ENCODE measurements around the gene MTHFD1L. TPM values are rescaled to one million over a fixed set of nuclear protein-coding genes. Genes with fewer than 3 reads are reported as not detected.

MTHFD1L gene
- total and polyA plus RNA-seq, 2 of the 4 experiments (the other 2 are of a cell fraction): 43.5 to 53.2 TPM

DNA sequence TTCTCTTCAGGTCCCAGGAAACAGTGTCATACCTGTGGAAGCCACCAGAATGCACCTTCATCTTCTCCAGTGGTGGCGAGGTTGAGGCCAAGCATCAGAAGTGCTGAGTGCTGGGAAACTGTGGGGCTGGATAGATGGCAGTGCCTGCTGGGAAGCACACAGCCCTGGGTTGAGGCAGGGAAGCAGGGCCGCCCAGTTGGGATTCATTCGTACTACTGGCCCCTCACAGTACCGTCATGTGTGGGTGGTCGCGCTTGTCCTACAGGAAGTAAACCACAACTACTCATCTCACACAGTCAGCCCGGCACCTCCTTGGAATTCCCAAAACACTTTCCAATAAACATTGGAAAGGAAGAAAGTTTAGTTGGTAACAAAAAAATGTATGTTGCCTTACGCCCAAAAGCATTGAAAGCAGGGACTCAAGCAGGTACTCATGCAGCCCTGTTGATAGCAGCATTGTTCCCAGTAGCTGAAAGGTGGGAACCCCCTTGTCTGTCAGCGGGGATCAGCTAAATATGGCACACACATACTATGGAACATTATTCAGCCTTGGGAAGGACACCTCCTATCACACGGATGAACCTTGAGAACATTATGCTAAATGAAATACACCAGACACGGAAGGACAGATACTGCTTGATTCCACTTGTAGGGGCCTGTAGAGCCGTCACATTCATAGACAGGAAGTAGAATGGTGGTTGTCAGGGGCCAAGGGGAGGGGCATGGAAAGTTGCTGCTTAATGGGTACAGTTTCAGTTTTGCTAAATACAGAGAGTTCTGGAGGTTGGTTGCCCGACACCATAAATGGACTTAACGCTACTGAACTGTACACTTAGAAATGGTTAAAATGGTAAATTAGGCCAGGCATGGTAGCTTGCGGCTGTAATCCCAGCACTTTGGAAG lies 162.7 kb downstream of the MTHFD1L start:
- no peak overlapping the region for H3K18ac ChIP-seq (ENCODE audit: low read depth, low read length)
- dilution Hi-C loops (cut with HindIII; ENCODE audit: low sequenced_read_pairs, unreplicated experiment) (no loop called here), intact Hi-C loops (cut with micrococcal nuclease) (no loop called here), in situ Hi-C loops (cut with MboI; ENCODE audit: low sequenced_read_pairs) (no loop called here)
- no peak for DNase-seq
- H2BK120ac ChIP-seq (ENCODE audit: low read depth, low read length): no peak overlapping the region
- H3K4me1 ChIP-seq (ENCODE audit: control insufficient read depth, insufficient read depth, low read length): peaks cover 2% of the 10 kb centered on the region
- CTCF ChIA-PET: interaction anchor here (0.7 to 5.1 kb wide), 2 partner anchors 9 to 15 kb away, joined by 3 to 27 read pairs; no protein-coding TSS in a partner anchor
- peaks cover 41% of the 10 kb centered on the region for H3K36me3 ChIP-seq (ENCODE audit: control insufficient read depth, insufficient read depth, low read length)
- peaks cover 3% of the 10 kb centered on the region; the same call in 1 of the 2 replicates for H3K9me1 ChIP-seq (ENCODE audit: insufficient read depth, low read length)
- no TSS peak for BruUV-seq (replicated peaks)
- no peaks in the 10 kb centered on the region for H3K27me3 ChIP-seq (ENCODE audit: control insufficient read depth, insufficient read depth, low read length)
- no peak overlapping the region; the same call in 1 of the 2 replicates for H3K14ac ChIP-seq (replicated peaks; ENCODE audit: low read depth, low read length)
- no peak overlapping the region for H3K4me2 ChIP-seq (ENCODE audit: low read depth, low read length)
- no peak overlapping the region for H3K4ac ChIP-seq (ENCODE audit: low read depth, low read length)
- no peak for TF ChIP-seq RCOR1 (IDR thresholded peaks at IDR 0.05; ENCODE audit: insufficient replicate concordance, low read length)
- no peak for TF ChIP-seq MAFK (IDR thresholded peaks at IDR 0.05; ENCODE audit: low read depth, low read length)
- no peak for TF ChIP-seq SMC3 (IDR thresholded peaks at IDR 0.05; ENCODE audit: low read depth, low read length)
- no peak for TF ChIP-seq NFE2L2 (IDR thresholded peaks at IDR 0.05; ENCODE audit: low read depth, low read length)
- TF ChIP-seq, protein P1, sequence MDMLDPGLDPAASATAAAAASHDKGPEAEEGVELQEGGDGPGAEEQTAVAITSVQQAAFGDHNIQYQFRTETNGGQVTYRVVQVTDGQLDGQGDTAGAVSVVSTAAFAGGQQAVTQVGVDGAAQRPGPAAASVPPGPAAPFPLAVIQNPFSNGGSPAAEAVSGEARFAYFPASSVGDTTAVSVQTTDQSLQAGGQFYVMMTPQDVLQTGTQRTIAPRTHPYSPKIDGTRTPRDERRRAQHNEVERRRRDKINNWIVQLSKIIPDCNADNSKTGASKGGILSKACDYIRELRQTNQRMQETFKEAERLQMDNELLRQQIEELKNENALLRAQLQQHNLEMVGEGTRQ (IDR thresholded peaks at IDR 0.05; ENCODE audit: low read depth, low read length): no peak
- no peak for TF ChIP-seq POLR2A (IDR thresholded peaks at IDR 0.05; ENCODE audit: low read depth, low read length)
- no peak overlapping the region for H2AK9ac ChIP-seq (replicated peaks; ENCODE audit: low read depth, low read length, poor library complexity)
- no peak overlapping the region for H2AK5ac ChIP-seq (ENCODE audit: low read depth, low read length)
- no peak overlapping the region for H2BK5ac ChIP-seq (ENCODE audit: low read depth, low read length, poor library complexity, severe bottlenecking)
- H3K23ac ChIP-seq (ENCODE audit: low read depth, low read length): no peak overlapping the region
- no peaks in the 10 kb centered on the region for H4K20me1 ChIP-seq (ENCODE audit: insufficient read depth, low read length)
- no peak overlapping the region for H3K4me3 ChIP-seq (ENCODE audit: insufficient read depth, low read depth, low read length)
- POLR2A ChIA-PET (ENCODE audit: unreplicated experiment): no interaction called here
- ATAC-seq (ENCODE audit: low read depth): no peak
- H3K9me3 ChIP-seq (ENCODE audit: control insufficient read depth, insufficient read depth, low read length): no peaks in the 10 kb centered on the region
- H2BK20ac ChIP-seq (ENCODE audit: low read depth, low read length): no peak overlapping the region
- H2BK15ac ChIP-seq (ENCODE audit: low read depth, low read length): no peak overlapping the region
- no peak overlapping the region for H3K9ac ChIP-seq (ENCODE audit: low read depth, low read length)
- peaks cover 22 to 32% of the 10 kb centered on the region in 2 experiments; a peak in 3 of 4 replicates for H3K79me1 ChIP-seq (ENCODE audit: low read depth in 1 of 2, low read length in 2 of 2)
- no peak overlapping the region for H4K5ac ChIP-seq (ENCODE audit: low read depth, low read length)
- 97% methylated on average over 4 of the region's 15 CpGs; no CpG with 5 or more reads in 1 of the 2 experiments for WGBS, 2 experiments (ENCODE audit: extremely low coverage in 2 of 2, insufficient read length in 1 of 2)
- H4K91ac ChIP-seq (ENCODE audit: insufficient read depth, low read depth, low read length): no peak overlapping the region
- no peak overlapping the region for H2AFZ ChIP-seq (replicated peaks; ENCODE audit: low read length, poor library complexity)
- no peak overlapping the region for H3K56ac ChIP-seq (ENCODE audit: extremely low read depth, insufficient read depth, low read length)
- H4K8ac ChIP-seq (ENCODE audit: low read depth in 2 of 2, low read length in 2 of 2): no peak overlapping the region
- H3K27ac ChIP-seq (ENCODE audit: insufficient read depth, low read length): no peak overlapping the region
